ENCODE data around the gene C1QTNF12.

C1QTNF12 gene

DNA sequence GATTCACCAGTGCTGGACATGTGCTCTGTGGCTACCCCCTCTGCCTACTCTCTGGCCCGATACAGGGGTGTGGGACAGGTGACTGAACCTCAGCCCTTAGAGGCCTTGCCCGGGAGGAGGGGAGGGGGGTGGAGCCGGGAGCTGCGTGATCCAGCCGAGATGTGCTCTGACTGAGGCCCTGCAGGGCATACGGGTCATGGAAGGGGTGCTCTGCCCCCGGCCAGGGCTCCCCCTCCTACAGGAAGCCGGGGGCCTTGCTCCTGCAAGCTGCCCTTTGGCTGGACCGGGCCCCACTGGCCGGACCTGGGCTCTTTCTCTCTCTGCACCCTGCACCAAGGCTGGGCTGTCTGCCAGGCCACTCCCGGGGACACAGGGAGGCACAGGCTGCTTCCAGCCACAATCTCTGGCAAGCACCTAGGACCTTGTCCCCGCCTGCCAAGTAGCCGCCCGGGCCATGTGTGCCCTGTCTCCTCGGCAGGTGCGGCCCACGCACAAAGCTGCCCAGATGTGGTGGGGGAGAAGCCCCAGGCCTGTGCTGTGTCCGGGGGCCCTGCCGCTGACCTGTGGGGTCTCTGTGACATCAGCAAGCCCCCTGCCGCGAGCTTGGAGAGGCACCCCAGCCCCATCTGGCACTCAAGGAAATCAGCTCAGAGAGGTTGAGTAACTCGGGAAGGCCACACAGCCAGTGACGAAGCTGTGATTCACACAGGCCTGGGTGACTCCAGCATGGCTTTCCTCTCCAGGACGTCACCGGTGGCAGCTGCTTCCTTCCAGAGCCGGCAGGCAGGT is 35.2 kb upstream of the C1QTNF12 start:
- no peak for DNase-seq

DNA sequence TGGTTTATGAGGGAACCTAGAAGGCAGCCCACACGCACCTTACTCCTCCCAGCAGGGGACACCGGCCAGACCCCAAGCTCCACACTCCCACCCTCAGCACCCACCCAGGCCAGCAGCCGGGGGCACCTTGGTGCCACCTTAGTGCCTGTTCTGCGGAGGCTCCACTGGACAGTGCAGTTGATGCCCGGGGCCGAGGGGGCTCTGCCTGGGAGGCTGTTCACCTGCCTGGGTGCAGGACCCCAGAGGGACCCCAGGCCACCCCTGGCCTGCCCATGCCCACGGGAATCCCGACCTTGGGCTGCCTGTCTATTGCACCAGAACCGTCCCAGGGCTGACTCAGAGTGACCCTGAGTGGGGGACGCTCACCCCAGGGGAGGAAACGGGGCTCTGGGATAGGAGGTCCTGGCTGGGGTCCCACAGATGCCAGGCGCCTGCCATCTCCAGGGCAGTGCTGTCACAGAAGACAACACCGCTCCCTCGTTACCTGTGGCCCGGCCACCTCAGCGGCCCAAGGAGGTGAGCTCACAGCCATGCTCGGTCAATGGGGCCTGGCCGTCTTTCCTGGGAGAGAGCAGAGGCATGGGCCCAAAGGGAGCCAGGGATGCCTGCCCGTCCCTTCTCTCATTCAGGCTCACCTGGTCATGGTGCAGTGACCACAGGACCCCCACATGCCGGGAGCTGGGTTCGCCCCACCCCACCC is 34.4 kb upstream of the C1QTNF12 start:
- DNase-seq, result no peak

DNA sequence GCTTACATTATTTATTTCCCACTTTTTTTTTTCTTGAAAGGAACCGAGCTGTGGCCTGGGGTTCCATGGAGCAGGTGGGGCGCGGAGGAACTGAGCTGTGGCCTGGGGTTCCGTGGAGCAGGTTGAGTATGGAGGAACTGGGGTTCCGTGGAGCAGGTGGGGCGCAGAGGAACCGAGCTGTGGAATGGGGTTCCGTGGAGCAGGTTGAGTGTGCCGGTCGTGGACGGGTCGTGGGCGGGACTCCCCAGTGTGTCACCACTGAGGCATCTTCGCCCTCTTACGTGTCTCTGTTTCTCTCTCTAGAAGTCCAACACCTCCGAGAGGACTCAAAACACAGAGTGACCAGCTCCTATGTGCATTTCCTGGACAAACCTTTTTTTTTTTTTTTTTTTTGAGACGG is 32.5 kb upstream of the C1QTNF12 start:
- DNase-seq, result no peak

DNA sequence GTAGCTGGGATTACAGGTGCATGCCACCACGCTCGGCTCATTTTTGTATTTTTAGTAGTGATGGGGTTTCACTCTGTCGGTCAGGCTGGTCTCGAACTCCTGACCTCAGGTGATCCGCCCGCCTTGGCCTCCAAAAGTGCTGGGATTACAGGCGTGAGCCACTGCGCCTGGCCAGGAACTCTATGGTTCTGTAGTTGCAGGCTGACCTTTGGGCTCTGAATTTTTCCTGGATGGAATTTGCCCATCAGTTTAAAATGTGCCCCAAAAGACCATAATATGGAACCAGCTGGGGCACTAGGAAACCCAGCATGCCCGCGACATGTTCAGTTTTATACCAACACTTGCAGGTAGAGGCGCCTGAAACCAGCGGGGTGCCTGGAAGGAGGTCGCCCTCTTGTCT is 32.1 kb upstream of the C1QTNF12 start:
- no peak for DNase-seq

DNA sequence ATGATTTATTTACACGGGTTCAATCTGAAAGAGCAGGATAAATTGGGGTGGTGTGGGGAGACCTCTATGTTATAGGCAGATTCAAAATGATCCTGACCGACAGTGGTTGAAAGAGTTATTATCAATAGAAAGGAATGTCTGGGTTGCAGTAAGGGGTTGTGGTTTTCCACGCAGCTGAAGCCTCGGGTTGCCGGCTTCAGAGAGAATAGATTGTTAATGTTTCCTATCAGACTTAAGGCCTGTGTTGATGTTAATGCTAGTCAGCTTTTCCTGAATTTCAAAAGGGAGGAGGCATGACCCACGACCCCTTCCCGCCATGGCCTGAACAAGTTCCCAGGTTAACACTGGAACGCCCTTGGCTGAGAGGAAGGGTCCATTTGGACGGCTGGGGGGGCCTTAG is 29.3 kb upstream of the C1QTNF12 start:
- no peak for DNase-seq

DNA sequence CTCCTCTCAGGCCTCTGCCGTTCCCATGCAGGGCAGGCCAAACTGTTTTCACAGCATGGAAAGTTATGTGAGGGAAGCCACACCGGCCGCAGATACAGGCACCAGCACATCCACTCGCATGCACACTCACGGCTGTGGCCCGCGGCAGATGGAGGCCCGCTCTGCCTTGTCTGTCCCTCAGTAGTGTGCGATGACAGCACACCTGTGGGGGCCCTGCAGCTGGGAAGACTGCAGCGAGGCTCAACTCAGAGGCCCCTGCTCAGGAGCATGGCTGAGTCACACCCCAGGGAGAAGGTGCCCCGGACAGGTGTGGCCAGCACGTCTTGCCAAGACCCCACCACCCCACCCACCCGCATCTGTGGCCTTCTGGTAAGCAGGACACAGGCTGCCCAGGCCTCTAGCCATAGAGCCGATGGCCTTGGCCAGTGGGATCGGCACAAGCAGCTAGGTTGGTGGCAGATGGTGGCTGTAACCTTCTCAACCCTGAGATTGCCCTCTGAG is 28.5 kb upstream of the C1QTNF12 start:
- DNase-seq, result no peak

DNA sequence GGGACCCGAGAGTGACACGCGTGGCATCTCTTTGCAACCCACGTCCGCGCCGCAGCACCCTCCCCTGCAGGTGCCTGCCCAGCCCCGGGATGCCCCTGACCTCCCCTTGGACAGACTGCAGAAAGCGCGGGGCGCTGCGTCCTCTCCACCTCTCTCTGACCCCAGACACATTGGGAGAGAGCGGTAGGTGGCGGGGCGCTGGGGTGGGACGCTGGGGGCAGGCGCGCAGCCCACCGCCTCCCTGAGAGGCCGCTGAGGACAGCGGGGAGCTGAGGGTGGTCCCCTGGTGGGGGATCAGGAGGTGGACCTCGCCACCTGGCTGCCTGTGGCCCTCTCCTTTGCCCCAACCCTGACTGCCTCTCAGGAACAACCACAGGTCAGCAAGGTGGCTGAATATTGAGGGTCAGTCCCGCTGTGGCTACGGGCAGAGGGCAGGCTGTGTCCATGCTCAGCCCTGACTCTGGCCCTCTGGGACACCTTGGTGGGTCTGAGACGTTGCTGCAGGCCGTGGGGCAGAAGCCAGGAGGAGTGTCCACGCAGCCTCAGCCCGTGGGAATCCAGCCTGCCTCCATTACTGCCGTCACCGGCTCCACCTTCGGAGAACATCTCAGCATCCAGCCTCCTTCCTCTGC is 27.9 kb upstream of the C1QTNF12 start:
- DNase-seq, result no peak

DNA sequence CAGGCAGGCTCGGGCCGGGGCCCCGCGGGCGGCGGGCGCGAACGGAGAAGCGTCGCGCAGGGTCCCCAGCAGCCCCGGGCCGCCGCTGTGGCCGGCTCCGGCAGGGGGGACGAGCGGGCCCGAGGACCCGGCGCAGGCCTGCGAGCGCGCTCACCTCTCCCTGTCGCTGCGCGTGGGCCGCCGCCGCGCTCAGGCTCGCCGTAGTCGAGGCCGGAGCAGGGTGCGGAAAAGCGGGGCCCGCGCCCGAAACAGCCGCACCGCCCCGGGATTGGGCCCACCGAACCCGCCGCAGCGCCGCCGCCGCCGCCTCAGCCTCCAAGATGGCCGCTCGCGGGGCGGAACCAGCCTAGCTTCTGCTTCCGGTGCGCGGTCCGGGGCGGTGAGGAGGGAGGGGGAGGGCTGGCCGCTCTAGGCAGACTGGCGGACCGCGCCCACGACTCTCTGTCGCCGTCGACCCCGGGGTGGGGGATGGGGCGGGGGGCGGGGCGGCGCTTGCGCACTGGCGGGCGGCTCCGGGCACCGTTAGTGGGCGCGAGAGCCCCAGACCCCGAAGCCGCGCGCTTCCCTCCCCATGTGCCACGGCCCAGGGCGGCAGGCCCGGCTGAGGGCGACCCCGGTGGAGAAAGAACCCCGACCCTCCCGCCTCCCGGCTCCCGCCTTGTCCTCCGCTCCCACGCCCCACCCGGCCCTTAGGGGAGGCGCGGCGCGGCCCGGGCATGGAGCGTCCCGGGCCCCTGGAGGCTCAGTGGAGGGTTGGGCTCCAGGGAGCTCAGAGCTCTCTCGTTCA is 27.2 kb upstream of the C1QTNF12 start, which contains the start of gene UBE2J2:
UBE2J2 (minus strand) TSS at position 343 of the 787 bp plus-strand sequence. CDS start 5,862 bp downstream, outside the sequence.
- DNase-seq, result peak; percentile 63

DNA sequence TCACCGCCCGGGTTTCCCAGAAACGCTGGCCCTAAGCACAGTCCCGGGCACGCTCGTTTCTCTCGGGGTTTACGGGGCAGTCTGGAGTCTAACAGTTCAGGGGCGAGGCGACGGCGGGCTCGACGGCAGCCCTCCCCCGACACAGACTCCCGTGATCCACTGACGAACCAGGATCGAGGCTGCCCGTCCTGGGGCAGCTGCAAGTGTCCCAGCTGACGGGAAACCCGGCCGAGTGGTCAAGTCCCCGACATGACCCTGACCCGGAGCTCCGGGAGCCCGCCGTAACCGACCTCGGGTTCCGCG is 26.6 kb upstream of the C1QTNF12 start:
- no peak for DNase-seq

DNA sequence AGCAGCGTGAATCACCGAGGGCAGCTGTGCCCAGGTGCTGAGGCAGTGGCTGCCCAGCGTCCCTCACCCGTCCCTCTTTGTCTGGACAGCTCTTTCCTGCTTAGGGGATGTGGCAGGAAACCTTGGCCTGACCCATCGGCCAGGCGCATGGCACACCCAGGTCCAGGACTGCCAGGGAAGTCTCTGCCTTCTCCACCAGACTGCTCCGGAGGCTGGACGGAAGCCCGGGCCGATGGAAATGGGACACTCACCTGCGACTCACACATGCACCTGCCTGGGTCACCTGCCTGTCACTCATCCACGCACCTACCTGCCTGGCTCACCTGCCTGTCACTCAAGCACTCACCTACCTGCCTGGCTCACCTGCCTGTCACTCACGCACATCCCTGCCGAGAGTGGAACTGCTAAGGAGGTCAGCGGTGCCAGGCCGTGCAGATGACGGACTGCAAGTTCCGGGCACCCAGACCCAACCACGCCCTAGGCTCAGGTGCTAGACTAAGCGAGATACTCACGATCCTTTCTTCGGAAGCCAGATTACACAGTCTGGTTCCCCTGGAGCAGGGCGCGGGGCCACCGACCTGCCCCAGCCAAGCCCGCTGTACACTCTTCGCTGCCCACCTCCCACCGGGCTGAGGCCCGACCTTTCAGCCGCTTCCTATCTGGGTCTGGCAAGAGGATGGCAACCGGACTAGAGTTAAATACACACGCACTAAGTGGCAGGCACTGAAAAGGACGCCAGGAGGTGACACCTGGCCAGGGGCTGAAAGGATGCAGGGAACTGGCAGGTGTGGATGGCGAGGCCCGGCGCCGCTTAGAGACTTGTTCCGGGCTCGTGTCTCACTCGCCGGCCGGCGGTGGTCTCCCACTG is 26.1 kb upstream of the C1QTNF12 start:
- no peak for DNase-seq

DNA sequence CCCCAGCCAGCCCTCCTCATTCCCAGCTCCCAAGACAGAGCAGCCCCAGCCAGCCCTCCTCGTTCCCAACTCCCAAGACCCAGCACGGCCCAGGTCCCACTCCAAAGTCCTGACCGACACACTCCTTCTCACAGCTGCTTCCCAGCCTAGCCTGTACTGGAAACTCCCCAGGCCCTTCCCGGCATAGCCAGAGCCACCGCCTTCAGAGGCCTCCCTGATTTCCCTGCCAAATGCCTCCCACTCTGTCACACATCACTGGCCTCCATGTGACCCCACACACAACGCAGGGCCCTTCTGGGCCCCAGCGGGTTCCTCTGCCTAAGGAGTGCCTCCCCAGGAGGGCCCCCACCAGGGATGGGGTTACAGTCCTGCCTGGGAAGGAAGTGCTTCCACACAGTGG is 24.3 kb upstream of the C1QTNF12 start:
- no peak for DNase-seq

DNA sequence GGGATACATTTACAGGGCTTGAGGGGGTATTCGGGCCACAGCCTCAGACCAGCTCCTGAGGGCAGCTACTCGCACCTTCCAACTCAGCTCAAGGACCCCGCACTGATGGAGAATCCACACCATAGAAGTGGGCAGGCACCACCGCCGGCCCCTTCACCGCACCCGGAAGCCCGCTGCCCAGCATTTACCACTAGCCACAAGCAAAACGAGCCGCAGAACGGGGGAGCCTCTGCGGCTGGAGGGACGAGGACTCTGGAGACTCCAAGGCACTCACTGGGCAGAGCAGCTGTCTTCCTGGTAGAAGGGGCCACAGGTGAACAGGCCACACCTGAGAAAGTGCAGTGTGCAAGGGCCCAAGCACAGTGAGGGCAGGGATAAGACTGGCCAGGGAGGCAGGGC is 21.8 kb upstream of the C1QTNF12 start:
- no peak for DNase-seq

DNA sequence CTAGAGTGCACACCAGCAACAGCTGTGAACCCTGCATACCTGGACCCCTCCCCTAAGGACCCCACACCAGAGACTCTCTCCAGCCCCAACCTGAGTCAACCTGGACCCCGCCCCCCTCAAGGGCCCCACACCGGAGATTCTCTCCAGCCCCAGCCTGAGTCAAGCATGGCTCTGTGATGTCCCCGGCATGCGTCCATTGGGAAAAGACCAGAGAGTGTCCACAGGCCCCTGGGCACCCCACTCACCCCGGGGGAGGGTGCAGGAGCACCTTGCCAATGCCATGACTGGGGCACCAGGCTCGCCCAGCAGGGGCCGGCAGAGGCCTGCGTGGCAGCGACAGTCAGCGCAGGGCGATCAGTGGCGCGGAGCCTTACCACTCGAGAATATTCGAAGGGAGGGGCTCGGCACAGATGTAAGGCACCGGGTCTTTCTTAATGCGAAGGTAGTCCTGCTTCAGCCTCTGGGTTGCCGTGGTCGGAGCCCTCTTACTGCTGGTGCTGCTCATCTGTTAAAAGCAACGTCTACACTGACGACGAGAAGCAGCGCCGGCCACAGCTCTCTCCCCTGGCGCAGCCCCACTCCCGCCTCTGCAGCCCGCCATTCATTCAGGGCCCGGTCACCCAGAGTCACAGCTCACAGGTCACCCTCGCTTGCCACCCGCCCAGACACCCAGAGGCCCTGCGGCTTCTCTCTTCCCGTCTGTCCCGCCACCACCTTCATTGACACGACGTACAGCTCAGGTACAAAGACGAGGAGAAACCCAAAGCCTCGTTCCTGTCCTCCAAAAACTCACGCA is 21.2 kb upstream of the C1QTNF12 start:
- no peak for DNase-seq

DNA sequence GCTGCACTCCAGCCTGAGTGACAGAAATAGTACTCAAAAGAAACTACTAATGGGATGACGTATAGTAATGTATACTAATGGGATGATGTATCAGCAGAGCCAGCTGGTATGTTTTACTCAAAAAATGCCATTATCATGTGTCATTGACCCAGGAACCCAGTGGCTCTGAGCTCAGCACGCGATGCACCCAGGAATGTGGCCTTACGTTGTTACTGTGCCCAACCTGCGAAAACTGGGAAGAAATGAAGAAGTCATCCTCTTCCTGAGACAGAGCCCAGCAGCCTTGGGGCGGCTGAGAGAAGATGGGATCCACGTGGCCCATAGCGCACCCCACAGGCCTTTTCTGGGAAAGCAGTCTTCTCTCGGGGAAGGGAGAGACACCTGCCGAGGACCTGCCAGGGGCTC is 18.3 kb upstream of the C1QTNF12 start:
- no peak for DNase-seq

DNA sequence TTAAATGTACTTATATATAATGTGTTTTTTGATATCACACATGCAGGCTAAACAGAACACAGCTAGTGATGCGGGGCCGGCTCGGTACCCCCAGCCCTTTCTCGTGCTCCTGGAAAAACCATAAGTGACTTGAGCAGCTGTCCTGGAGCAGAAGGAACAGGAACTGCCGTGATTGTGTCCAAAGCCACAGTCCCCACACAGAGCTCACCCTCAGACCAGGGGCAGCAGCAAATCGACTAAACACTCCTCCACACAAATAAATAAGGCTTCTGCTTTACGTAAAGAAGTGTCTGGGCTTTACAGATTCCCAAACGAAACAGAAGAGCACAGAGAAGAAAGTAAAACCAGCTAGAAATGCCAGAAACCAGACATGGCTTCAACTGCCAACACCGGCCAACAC is 17.5 kb upstream of the C1QTNF12 start:
- no peak for DNase-seq

DNA sequence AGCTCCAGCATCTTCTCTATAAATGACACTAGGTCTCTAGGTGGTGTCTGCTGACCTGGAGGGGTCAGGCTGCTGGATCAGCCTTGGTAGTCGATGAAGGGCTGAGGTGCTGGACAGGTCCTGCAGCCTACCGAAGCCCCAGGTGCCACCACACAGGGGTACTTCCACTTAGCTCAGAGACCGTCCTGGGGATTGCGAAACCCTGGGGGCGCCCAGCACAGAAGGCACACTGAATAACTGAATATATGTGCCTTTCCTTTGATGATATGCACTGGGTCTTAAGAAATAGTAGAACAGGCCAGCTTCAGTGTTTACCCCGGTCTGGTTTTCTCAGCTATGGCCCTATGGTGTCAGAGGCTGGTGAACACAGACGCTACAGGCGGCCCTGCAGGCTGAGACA is 16.2 kb upstream of the C1QTNF12 start:
- DNase-seq, result no peak

DNA sequence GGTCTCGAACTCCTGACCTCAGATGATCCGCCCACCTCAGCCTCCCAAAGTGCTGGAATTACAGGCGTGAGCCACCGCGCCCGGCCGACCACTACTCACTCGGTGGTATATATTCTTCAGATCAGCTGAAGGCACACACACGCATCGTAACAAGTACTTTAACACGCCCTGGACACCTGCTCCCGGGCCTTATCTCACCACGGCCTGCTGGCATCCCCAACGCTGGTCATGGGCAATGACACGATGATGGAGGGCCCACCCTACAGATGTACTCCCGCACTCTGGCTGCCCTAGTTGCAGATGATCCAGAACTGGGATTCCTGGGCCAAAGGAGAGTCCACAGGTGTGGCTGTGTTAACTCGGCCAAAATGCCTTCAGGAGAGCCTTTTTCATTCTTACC is 15.5 kb upstream of the C1QTNF12 start:
- DNase-seq, result no peak

DNA sequence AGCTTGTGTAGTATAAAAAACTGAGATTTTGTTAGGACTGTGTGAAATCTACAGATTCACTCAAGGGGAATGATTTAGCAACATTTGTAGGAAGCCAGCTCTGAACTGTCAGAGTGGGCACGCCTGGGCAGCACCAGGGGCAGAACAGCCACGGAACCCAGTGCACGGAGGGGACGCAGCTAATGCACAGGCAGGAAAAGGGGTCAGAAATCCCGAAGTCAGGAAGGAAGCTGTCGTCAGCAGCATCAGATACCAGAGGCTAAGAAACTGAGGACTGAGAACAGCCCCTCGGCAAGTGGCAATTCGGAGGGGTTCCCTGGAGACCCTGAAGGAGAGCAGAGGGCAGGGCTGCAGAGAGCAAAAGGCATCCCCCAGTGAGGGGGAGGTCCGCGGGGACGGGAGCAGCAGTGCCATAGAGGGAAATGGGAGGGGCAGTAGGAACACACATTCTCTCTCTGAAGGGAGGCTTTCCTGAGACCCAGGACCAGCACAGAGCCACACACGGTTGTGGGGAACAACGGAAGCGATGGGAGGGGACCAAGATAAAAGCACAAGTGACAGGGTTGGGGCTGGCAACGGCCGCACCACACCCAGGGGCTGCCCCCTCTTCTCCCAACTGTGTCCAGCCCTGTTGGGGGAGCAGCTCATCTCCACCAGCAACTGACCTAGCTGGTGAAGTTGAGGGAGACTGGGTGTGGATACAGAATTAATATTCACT is 14.5 kb upstream of the C1QTNF12 start:
- no peak for DNase-seq

DNA sequence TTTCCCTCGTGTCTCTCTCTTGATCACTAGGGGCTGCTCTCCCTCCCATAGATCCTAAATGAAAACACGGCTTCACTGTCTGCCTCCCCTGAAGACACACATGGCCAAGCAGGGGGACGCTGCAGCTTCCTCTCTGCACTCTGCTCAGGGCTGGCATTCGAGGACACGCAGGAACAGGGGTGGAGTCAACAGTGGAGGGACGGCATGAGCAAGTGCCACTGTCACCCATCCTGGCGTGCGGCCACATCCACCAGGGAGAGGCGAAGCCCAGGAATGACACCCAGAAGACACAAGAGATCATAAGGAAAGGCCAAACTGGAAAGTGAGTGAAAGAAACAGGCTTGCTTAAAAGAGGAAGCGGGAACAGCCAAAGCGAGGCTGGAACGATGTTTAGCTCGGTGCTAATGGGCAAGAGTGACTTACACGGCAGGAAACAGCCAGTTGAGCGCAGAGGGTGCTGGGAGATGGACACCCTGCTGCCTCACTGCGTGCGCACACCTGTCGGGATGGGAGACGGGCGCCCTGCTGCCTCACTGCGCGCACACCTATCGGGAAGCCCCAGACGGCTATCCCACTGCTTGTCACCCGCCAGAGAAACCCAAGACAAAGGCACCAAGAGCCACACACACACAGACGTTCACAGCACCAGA is 13.6 kb upstream of the C1QTNF12 start:
- no peak for DNase-seq

DNA sequence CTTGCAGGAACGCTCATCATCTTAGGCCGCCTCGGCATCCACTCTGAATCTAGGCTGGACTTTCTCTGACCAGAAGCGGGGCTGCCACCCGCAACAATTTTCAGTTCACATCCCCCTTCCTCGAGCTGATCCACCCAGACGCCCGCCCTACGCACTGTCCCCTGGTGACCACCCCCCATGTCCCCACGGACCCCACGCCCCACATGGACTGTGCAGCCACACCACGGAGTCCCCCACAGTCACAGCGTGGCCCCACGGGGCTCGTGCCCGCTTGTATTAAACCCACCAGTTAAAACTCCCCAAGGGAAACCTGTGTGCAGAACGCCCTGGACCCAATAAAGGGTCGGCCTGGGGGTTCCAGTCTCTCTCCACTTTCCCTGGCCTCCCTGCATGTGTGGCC is 13.0 kb upstream of the C1QTNF12 start:
- DNase-seq, result no peak

All from NCI-H2081 treated with DMSO at 0.1 percent for 48 hours (cell line).